ENCODE results near the gene SPAG9.

DNA sequence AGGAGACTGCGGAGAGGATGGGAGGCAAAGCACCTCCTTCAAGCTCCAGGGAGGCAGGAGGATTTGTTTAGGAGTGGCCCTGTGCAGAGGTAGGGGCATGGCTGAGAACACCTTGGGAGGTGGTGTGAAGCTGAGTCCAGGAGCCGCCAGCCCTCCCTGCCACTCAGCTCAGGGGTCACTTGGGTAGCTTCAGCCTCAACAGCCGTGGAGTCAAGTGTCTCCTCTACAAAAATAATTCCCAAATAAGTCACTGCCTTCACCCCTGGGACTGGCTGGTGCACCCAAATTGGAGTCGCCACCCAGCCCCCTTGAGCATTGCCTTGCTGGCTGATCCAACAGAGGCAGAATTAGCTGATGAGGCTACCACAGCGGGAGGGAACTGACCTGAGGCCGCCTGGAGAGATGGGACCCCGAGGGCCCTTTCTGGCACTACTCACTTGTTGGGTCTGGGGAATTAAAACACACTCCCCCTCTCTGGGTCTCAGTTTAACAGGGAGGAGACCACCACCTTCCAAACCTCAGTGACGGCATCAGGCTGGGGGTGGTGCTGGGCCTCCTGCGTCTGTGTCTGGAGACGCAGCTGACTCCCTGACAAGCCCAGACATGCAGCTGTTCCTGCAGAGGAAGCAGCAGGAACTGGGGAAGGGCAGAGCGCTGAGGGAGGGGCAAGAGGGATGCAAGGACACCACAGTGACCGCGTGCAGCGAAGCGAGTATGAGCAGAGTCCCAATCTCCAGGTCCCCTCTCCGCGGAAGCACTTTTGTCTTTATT, 166.7 kb downstream of the SPAG9 start:
- TF ChIP-seq POLR2A (IDR thresholded peaks at IDR 0.05) = no peak
- TF ChIP-seq, protein P1, sequence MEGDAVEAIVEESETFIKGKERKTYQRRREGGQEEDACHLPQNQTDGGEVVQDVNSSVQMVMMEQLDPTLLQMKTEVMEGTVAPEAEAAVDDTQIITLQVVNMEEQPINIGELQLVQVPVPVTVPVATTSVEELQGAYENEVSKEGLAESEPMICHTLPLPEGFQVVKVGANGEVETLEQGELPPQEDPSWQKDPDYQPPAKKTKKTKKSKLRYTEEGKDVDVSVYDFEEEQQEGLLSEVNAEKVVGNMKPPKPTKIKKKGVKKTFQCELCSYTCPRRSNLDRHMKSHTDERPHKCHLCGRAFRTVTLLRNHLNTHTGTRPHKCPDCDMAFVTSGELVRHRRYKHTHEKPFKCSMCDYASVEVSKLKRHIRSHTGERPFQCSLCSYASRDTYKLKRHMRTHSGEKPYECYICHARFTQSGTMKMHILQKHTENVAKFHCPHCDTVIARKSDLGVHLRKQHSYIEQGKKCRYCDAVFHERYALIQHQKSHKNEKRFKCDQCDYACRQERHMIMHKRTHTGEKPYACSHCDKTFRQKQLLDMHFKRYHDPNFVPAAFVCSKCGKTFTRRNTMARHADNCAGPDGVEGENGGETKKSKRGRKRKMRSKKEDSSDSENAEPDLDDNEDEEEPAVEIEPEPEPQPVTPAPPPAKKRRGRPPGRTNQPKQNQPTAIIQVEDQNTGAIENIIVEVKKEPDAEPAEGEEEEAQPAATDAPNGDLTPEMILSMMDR (IDR thresholded peaks at IDR 0.05 in 8 of 11, conservative IDR thresholded peaks at IDR 0.05 in 3 of 11) = no peak
